K562 (cell line): ENCODE data around the gene TRPV5. TPM values are rescaled to one million over a fixed set of nuclear protein-coding genes. Genes with fewer than 3 reads are reported as not detected.

ENCODE experiments used
- ADNP ChIP-seq: fragments of 200-800 bp; sonication (Bioruptor generic); IDR thresholded peaks from 2 replicates; pipeline ENCODE4 v1.6.1; 2016; ENCODE audit warnings: missing genetic modification characterization, missing compliant biosample characterization
- BCOR ChIP-seq: fragments of 450-650 bp; IDR thresholded peaks from 2 replicates; pipeline ENCODE4 v1.6.1; 2016
- CBX5 ChIP-seq: IDR thresholded peaks from 2 replicates; pipeline ENCODE4 v1.6.1; 2014; ENCODE audit warnings: low read depth, borderline replicate concordance
- CCNT2 ChIP-seq: IDR thresholded peaks from 2 replicates; pipeline ENCODE4 v1.6.1; 2011; ENCODE audit warnings: borderline replicate concordance, low read depth, mild to moderate bottlenecking, moderate library complexity, mixed read lengths, low read length; ENCODE audit not compliant: insufficient read length; ENCODE audit errors: extremely low read depth
- DACH1 ChIP-seq: fragments of 450-650 bp; IDR thresholded peaks from 2 replicates; pipeline ENCODE4 v1.6.1; 2018; ENCODE audit not compliant: partially characterized antibody
- EP300 ChIP-seq: IDR thresholded peaks from 2 replicates; pipeline ENCODE4 v1.6.1; 2012; ENCODE audit warnings: low read length, improper control_type of control experiment
- HDAC2 ChIP-seq: fragments of 450-650 bp; IDR thresholded peaks from 2 replicates; pipeline ENCODE4 v1.6.1; 2016; ENCODE audit warnings: mild to moderate bottlenecking
- ILK ChIP-seq: fragments of 450-650 bp; IDR thresholded peaks from 2 replicates; pipeline ENCODE4 v1.6.1; 2016; ENCODE audit warnings: missing genetic modification characterization, low read depth, mild to moderate bottlenecking, missing compliant biosample characterization, moderate library complexity, borderline replicate concordance
- MEF2A ChIP-seq: IDR thresholded peaks from 2 replicates; pipeline ENCODE4 v1.6.1; 2011; ENCODE audit warnings: low read depth, mild to moderate bottlenecking, low read length, moderate library complexity; ENCODE audit not compliant: control insufficient read depth
- MTA1 ChIP-seq: fragments of 450-650 bp; IDR thresholded peaks from 2 replicates; pipeline ENCODE4 v1.6.1; 2017; ENCODE audit warnings: borderline replicate concordance
- MTF1 ChIP-seq: fragments of 250-450 bp; sonication (Bioruptor Pico); IDR thresholded peaks from 2 replicates; pipeline ENCODE4 v1.9.0; 2021; ENCODE audit warnings: moderate library complexity, mild to moderate bottlenecking, inconsistent platforms, borderline replicate concordance
- NFYB ChIP-seq: IDR thresholded peaks from 2 replicates; pipeline ENCODE4 v1.6.1; 2011; ENCODE audit warnings: mild to moderate bottlenecking, moderate library complexity; ENCODE audit not compliant: insufficient read length; ENCODE audit errors: extremely low read depth
- RAD51 ChIP-seq: fragments of 450-650 bp; IDR thresholded peaks from 2 replicates; pipeline ENCODE4 v1.7.1; 2016; ENCODE audit warnings: low read depth, mild to moderate bottlenecking, borderline replicate concordance
- SMARCC2 ChIP-seq: fragments of 450-650 bp; IDR thresholded peaks from 2 replicates; pipeline ENCODE4 v1.6.1; 2017; ENCODE audit warnings: antibody characterized with exemption, moderate library complexity, mild to moderate bottlenecking, low read depth
- SOX6 ChIP-seq: fragments of 450-650 bp; IDR thresholded peaks from 2 replicates; pipeline ENCODE4 v1.6.1; 2014; ENCODE audit warnings: mild to moderate bottlenecking
- TBL1XR1 ChIP-seq, 2 experiments: IDR thresholded peaks; 2 replicates each; pipeline ENCODE4 v1.6.1; 2012; ENCODE audit warnings: improper control_type of control experiment in 2 of 2, low read length in 2 of 2, mild to moderate bottlenecking in 1 of 2
- YY1 ChIP-seq, 3 experiments: IDR thresholded peaks; 2 replicates each; pipeline ENCODE4 v1.6.1; 2011; ENCODE audit warnings: low read length in 2 of 3, mild to moderate bottlenecking in 2 of 3, moderate library complexity in 2 of 3, borderline replicate concordance in 1 of 3, control low read depth in 1 of 3, low read depth in 1 of 3; ENCODE audit not compliant: insufficient read depth in 3 of 3, insufficient replicate concordance in 2 of 3, control insufficient read depth in 1 of 3, insufficient read length in 1 of 3; ENCODE audit errors: extremely low read depth in 1 of 3
- ZBTB43 ChIP-seq: sonication (generic); formaldehyde crosslinking; IDR thresholded peaks from 2 replicates; pipeline ENCODE4 v1.8.0; 2023; ENCODE audit warnings: mild to moderate bottlenecking, missing genetic modification reagents
- ZNF175 ChIP-seq: fragments of 200-800 bp; sonication (Bioruptor generic); IDR thresholded peaks from 2 replicates; pipeline ENCODE4 v1.6.1; 2016; ENCODE audit warnings: low read depth, mild to moderate bottlenecking, missing genetic modification characterization, missing compliant biosample characterization
- ZNF212 ChIP-seq: fragments of 450-650 bp; formaldehyde crosslinking; IDR thresholded peaks from 2 replicates; pipeline ENCODE4 v1.4.0; 2020; ENCODE audit warnings: mild to moderate bottlenecking
- ZNF24 ChIP-seq: fragments of 450-650 bp; IDR thresholded peaks from 2 replicates; pipeline ENCODE4 v1.6.1; 2016
- ZNF280A ChIP-seq: fragments of 450-650 bp; IDR thresholded peaks from 2 replicates; pipeline ENCODE4 v1.6.1; 2018; ENCODE audit warnings: mild to moderate bottlenecking, low read depth; ENCODE audit not compliant: partially characterized antibody
- ZNF764 ChIP-seq: fragments of 250-450 bp; sonication (Bioruptor Pico); IDR thresholded peaks from 2 replicates; pipeline ENCODE4 v1.4.0; 2020; ENCODE audit warnings: low read depth, mild to moderate bottlenecking, moderate library complexity
- polyA plus RNA-seq, 8 experiments: library from polyadenylated mRNA; depleted of rRNA in 4 of 8; stranded (reverse) in 5 of 8; unstranded in 3 of 8; fragments of >200 nt; fragmentation: Nextera tagmentation in 2 of 8; fragmentation: Illumina TruSeq in 1 of 8; extraction: Ambion mirVana in 2 of 8; extraction: Trizol in 1 of 8; gene quantifications; 2 replicates each; pipeline versions ENCODE4 v1.2.1 to v1.2.3, GENCODE V29; 2011 to 2014; ENCODE audit warnings: inconsistent platforms in 1 of 8, missing spikeins in 1 of 8
- total RNA-seq, 7 experiments: library from RNA; depleted of rRNA in 6 of 7; stranded (reverse); fragments of >200 nt in 6 of 7; fragmentation: Illumina TruSeq in 2 of 7; extraction: Trizol in 2 of 7; gene quantifications; 2 replicates each; pipeline versions ENCODE4 v1.2.1 to v1.2.3, GENCODE V29; 2011 to 2021; ENCODE audit warnings: low replicate concordance in 1 of 7
- TF ChIP-seq, protein P1 (sequence below): fragments of 450-650 bp; IDR thresholded peaks from 2 replicates; pipeline ENCODE4 v1.6.1; 2016

Gene TRPV5
- total and polyA plus RNA-seq, 9 of the 15 experiments (the other 6 are each of a cell fraction or from before 2014, with no cell fraction given): not detected

- TF ChIP-seq YY1 (IDR thresholded peaks at IDR 0.05; ENCODE audit: borderline replicate concordance in 1 of 3, control insufficient read depth in 1 of 3, extremely low read depth in 1 of 3, insufficient read depth in 3 of 3, insufficient read length in 1 of 3, insufficient replicate concordance in 2 of 3, low read depth in 1 of 3, low read length in 2 of 3): no peak
- TF ChIP-seq ILK: 0 out of 2 replicates have a peak, but pooled peaks have one; percentile 29
- TF ChIP-seq TBL1XR1 (IDR thresholded peaks at IDR 0.05; ENCODE audit: low read length in 2 of 2): peak in 1 of 2 experiments; percentile 68; a peak in 2 of 4 replicates
- TF ChIP-seq HDAC2: peak; percentile 92
- TF ChIP-seq MTF1 (CRISPR knock-in tag): no peak
- peak; percentile 83 for TF ChIP-seq SOX6
- no peak for TF ChIP-seq ZNF764 (CRISPR knock-in tag)
- no peak for TF ChIP-seq RAD51
- TF ChIP-seq ZBTB43 (CRISPR knock-in tag): no peak
- TF ChIP-seq SMARCC2: peak; percentile 78; the same call in 1 of the 2 replicates
- TF ChIP-seq MEF2A: no peak
- TF ChIP-seq ADNP (tag): no peak
- TF ChIP-seq ZNF24: no peak
- TF ChIP-seq ZNF280A: no peak
- TF ChIP-seq CCNT2: peak; percentile 89
- no peak for TF ChIP-seq NFYB
- TF ChIP-seq DACH1: no peak
- no peak for TF ChIP-seq ZNF175 (CRISPR knock-in tag)
- TF ChIP-seq BCOR: peak; percentile 57; the same call in 1 of the 2 replicates
- TF ChIP-seq EP300: peak; percentile 85
- TF ChIP-seq CBX5: no peak
- TF ChIP-seq, protein P1, sequence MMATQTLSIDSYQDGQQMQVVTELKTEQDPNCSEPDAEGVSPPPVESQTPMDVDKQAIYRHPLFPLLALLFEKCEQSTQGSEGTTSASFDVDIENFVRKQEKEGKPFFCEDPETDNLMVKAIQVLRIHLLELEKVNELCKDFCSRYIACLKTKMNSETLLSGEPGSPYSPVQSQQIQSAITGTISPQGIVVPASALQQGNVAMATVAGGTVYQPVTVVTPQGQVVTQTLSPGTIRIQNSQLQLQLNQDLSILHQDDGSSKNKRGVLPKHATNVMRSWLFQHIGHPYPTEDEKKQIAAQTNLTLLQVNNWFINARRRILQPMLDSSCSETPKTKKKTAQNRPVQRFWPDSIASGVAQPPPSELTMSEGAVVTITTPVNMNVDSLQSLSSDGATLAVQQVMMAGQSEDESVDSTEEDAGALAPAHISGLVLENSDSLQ: no peak
- TF ChIP-seq MTA1: peak; percentile 87
- no peak for TF ChIP-seq ZNF212 (CRISPR knock-in tag)
These were observed 23.5 kb upstream of the TRPV5 start (continued) for GRCh38 chr7:142956951-142957623.
